Measurements from ENCODE around the gene PLCG1. TPM values are rescaled to one million over a fixed set of nuclear protein-coding genes. Genes with fewer than 3 reads are reported as not detected.
A peak's percentile ranks its signal among the peaks of the same experiment; 100 is the strongest.

PLCG1 gene
- total RNA-seq, 4 donors from 2014 or later = 82.7 to 377 (median 155) TPM

DNA sequence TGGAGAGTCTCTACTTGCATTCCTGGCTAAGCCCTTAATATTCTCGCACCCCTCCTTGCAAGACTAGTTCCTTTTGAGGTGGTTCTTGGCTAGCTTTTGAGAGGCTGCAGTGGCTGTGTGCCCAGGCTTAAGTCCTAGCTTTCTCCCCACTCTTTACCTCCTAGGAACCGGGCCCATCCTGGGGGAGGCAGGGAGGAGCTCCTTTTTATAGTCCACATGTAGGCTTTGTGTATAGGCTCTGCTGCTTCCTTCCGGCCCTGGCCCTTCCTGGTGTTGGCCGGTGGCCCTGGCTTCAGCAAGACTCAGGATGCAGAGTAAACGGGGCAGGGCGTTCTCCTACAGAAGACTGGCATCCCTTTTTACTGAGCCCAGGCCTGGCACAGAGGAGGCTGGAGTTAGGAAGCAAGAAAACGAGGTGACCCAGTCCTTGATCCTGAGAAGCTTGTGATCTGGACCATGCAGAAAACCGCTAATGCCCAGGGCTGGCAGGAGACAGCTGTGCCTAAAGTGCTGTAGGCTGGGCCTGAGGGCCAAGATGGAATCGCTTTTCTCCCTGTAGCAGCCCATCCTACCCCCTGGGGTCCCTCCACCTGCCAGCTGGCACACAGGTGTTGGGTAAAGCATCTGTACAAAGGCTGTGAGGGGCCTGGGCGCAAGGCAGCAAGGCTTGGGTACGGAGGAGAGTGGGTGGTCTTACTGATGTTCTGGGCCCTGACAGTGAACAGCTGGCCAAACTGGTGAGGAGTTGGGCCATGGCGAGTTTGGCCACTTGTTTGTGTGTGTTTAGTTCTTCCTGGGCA is 8.7 kb downstream of the PLCG1 start:
- H3K27ac ChIP-seq = peak overlapping the region; percentile 21 to 50 (median 30)
- no peaks in the 10 kb centered on the region for H3K9me3 ChIP-seq
- intact Hi-C loops (cut with DNase I; ENCODE audit: low total_unique reads) (no loop called here), in situ Hi-C loops (cut with MboI; ENCODE audit: low pct_ligation_motif_present in 1 of 4, low pct_unique_long_range_greater_than_20kb in 1 of 4, low sequenced_read_pairs in 3 of 4) (no loop called here)
- DNase-seq = no peak
- TF ChIP-seq EP300 (IDR thresholded peaks at IDR 0.05; ENCODE audit: low read depth) = no peak
- no peak for TF ChIP-seq POLR2AphosphoS5 (IDR thresholded peaks at IDR 0.05)
- H3K4me1 ChIP-seq = peaks cover 17 to 78% (median 27%) of the 10 kb centered on the region in 4 donors
- WGBS, 2 donors (ENCODE audit: low coverage in 1 of 2) = 69% methylated on average over 12 of the region's 12 CpGs; no CpG with 5 or more reads in 1 of the 2 donors
- no peaks in the 10 kb centered on the region for H3K36me3 ChIP-seq
- no peak overlapping the region for H3K4me3 ChIP-seq
- no peaks in the 10 kb centered on the region for H3K27me3 ChIP-seq

DNA sequence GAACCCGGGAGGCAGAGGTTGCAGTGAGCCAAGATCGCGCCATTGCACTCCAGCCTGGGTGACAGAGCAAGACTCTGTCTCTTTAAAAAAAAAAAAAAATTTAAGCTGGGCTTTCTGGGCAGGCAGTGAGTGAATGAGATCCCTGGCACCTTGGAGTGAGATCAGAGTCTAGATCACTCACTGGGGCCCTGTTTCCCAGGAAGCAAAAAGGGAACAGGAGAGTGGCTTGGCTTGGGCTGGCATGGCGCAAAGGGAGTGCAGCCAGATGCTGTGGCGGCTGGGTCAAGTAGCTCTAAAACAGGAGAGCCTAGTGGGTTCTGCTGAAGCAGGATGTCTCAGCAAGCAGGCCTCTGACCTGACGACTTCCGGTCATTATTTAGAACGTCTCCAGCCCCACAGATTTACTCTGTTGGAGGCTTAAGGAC is 10.4 kb downstream of the PLCG1 start:
- no peak for DNase-seq
- in situ Hi-C loops (cut with MboI; ENCODE audit: low pct_ligation_motif_present in 1 of 4, low pct_unique_long_range_greater_than_20kb in 1 of 4, low sequenced_read_pairs in 3 of 4) = no loop called here
- WGBS, 2 donors (ENCODE audit: low coverage in 1 of 2) = 82 to 89% methylated on average over 3 to 8 of the region's 8 CpGs

DNA sequence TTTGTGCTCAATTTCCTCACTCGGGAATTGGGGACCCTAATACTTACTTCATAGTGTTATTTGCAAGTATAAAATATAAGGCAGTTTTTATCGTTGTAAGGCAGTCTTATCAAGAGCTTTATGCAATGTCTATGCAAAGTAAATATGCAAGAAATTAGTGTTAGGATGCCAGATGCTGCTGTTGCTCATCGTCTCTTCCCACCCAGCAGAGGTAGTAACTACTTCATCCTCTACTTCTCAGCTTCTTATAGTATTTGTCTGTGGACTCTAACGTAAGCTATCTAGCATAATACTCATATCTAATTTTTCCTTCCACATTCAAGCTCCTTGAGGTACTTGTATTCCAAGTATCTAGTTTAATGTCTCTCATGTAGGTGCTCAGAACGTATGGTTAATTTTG is 11.6 kb downstream of the PLCG1 start:
- H3K9me3 ChIP-seq = no peaks in the 10 kb centered on the region
- peak overlapping the region; percentile 33 to 69 (median 52) for H3K27ac ChIP-seq
- no peak overlapping the region for H3K4me3 ChIP-seq
- in situ Hi-C loops (cut with MboI; ENCODE audit: low pct_ligation_motif_present in 1 of 4, low pct_unique_long_range_greater_than_20kb in 1 of 4, low sequenced_read_pairs in 3 of 4) = no loop called here
- H3K27me3 ChIP-seq = no peaks in the 10 kb centered on the region
- 86% methylated on average over 4 to 5 of the region's 5 CpGs for WGBS, 2 donors (ENCODE audit: low coverage in 1 of 2)
- intact Hi-C loops (cut with DNase I; ENCODE audit: low total_unique reads) = no loop called here
- H3K4me1 ChIP-seq = peaks cover 17 to 62% (median 25%) of the 10 kb centered on the region in 4 donors
- no peaks in the 10 kb centered on the region for H3K36me3 ChIP-seq
- DNase-seq = no peak
- no peak for TF ChIP-seq EP300 (IDR thresholded peaks at IDR 0.05; ENCODE audit: low read depth)
- no peak for TF ChIP-seq POLR2AphosphoS5 (IDR thresholded peaks at IDR 0.05)
- TF ChIP-seq CTCF (IDR thresholded peaks at IDR 0.05) = no peak
- TF ChIP-seq POLR2A (IDR thresholded peaks at IDR 0.05) = no peak

More for the DNA sequence above, 10.4 kb downstream of the PLCG1 start:
- H3K4me3 ChIP-seq = no peak overlapping the region
- peaks cover 17 to 67% (median 25%) of the 10 kb centered on the region in 4 donors for H3K4me1 ChIP-seq
- no peak for TF ChIP-seq POLR2A (IDR thresholded peaks at IDR 0.05)
- no peak for TF ChIP-seq POLR2AphosphoS5 (IDR thresholded peaks at IDR 0.05)
- no peak for TF ChIP-seq EP300 (IDR thresholded peaks at IDR 0.05; ENCODE audit: low read depth)
- H3K9me3 ChIP-seq = no peaks in the 10 kb centered on the region
- H3K36me3 ChIP-seq = no peaks in the 10 kb centered on the region
- H3K27me3 ChIP-seq = no peaks in the 10 kb centered on the region
- intact Hi-C loops (cut with DNase I; ENCODE audit: low total_unique reads) = no loop called here
- peak overlapping the region in 1 of 4 donors; percentile 7 for H3K27ac ChIP-seq

DNA sequence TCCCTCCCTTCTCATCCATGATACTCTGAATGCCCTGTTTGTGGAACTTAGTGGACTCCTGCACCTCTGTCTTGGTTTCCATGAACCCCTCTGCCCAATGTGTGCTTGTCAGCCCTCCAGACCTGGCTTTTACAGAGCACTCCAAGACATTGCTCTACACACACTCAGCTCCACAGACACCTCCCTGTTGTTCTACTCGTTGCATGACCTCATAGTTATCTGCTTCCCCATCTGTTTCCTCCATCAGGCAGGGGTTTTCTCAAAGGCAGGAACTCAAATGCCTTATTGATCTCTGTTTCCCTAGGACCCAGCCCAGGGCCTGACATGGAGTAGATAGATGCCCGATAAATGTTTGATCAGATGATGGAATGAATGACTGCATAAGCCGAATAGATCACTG is 13.3 kb downstream of the PLCG1 start:
- Histone ChIP-seq H3K4me3 (no peak overlapping the region), H3K36me3 (no peaks in the 10 kb centered on the region), H3K27ac (peak overlapping the region in 2 of 4 donors; percentile 62 to 69), H3K9me3 (no peaks in the 10 kb centered on the region), H3K4me1 (peaks cover 16 to 65% (median 25%) of the 10 kb centered on the region in 4 donors), H3K27me3 (no peaks in the 10 kb centered on the region)
- in situ Hi-C loops (cut with MboI; ENCODE audit: low pct_ligation_motif_present in 1 of 4, low pct_unique_long_range_greater_than_20kb in 1 of 4, low sequenced_read_pairs in 3 of 4) (no loop called here), intact Hi-C loops (cut with DNase I; ENCODE audit: low total_unique reads) (no loop called here)
- DNase-seq = no peak
- TF ChIP-seq POLR2A (IDR thresholded peaks at IDR 0.05) (no peak), CTCF (IDR thresholded peaks at IDR 0.05) (no peak), EP300 (IDR thresholded peaks at IDR 0.05; ENCODE audit: low read depth) (no peak), POLR2AphosphoS5 (IDR thresholded peaks at IDR 0.05) (no peak)
- WGBS, 2 donors (ENCODE audit: low coverage in 1 of 2) = 67 to 69% methylated on average over 3 of the region's 3 CpGs

- 89% methylated on average over 5 of the region's 5 CpGs; no CpG with 5 or more reads in 1 of the 2 donors for WGBS, 2 donors (ENCODE audit: low coverage in 1 of 2)
- TF ChIP-seq EP300 (IDR thresholded peaks at IDR 0.05; ENCODE audit: low read depth) = no peak
- TF ChIP-seq POLR2A (IDR thresholded peaks at IDR 0.05) = no peak
- in situ Hi-C loops (cut with MboI; ENCODE audit: low pct_ligation_motif_present in 1 of 4, low pct_unique_long_range_greater_than_20kb in 1 of 4, low sequenced_read_pairs in 3 of 4) (no loop called here), intact Hi-C loops (cut with DNase I; ENCODE audit: low total_unique reads) (no loop called here)
- Histone ChIP-seq H3K4me3 (no peak overlapping the region), H3K27ac (peak overlapping the region in 2 of 4 donors; percentile 10 to 11), H3K27me3 (no peaks in the 10 kb centered on the region), H3K36me3 (no peaks in the 10 kb centered on the region), H3K4me1 (peaks cover 9 to 61% (median 21%) of the 10 kb centered on the region in 4 donors), H3K9me3 (no peaks in the 10 kb centered on the region)
- no peak for DNase-seq
Observed at GRCh38 chr20:41151134-41151869, 14.0 kb downstream of the PLCG1 start.

Measured in transverse colon (tissue), 4 donors.